ENCODE measurements around the gene OTOP1.
"Not testable (repeated sequence)": the region's sequence is repeated elsewhere in the genome, so short reads cannot be mapped to it uniquely, and the experiment has no call there.

The OTOP1 gene

GRCh38 chr4:4226606-4227438, at the start of gene OTOP1:
OTOP1 (minus strand) TSS chr4:4226929; CDS start chr4:4226864, 65 bp downstream.
- no peak for DNase-seq

- DNase-seq: no peak
Measured at GRCh38 chr4:4274226-4274625, 47.5 kb upstream of the OTOP1 start.

- DNase-seq: no peak
Measured at GRCh38 chr4:4271912-4272311, 45.2 kb upstream of the OTOP1 start.

- DNase-seq: no peak
Measured at GRCh38 chr4:4270529-4270928, 43.8 kb upstream of the OTOP1 start.

- no peak for DNase-seq
Measured at GRCh38 chr4:4269856-4270255, 43.1 kb upstream of the OTOP1 start.

- no peak for DNase-seq
Measured at GRCh38 chr4:4269331-4269731, 42.6 kb upstream of the OTOP1 start.

- DNase-seq: no peak
Measured at GRCh38 chr4:4268776-4269175, 42.0 kb upstream of the OTOP1 start.

GRCh38 chr4:4267981-4268380, 41.3 kb upstream of the OTOP1 start:
- DNase-seq: no peak

GRCh38 chr4:4260185-4260751, 33.5 kb upstream of the OTOP1 start:
- no peak for DNase-seq

- no peak for DNase-seq
Measured at GRCh38 chr4:4259484-4260100, 32.9 kb upstream of the OTOP1 start.

- not testable (repeated sequence) for DNase-seq
Measured at GRCh38 chr4:4257705-4258104, 31.0 kb upstream of the OTOP1 start.

- DNase-seq: no peak
Measured at GRCh38 chr4:4256799-4257198, 30.1 kb upstream of the OTOP1 start.

- DNase-seq: no peak
Measured at GRCh38 chr4:4254666-4255065, 27.9 kb upstream of the OTOP1 start.

GRCh38 chr4:4254199-4254598, 27.5 kb upstream of the OTOP1 start:
- DNase-seq: no peak

GRCh38 chr4:4249866-4250265, 23.1 kb upstream of the OTOP1 start:
- no peak for DNase-seq

GRCh38 chr4:4249342-4249741, 22.6 kb upstream of the OTOP1 start:
- DNase-seq: not testable (repeated sequence)

GRCh38 chr4:4248885-4249203, 22.1 kb upstream of the OTOP1 start:
- no peak for DNase-seq

GRCh38 chr4:4248029-4248884, 21.5 kb upstream of the OTOP1 start, which contains the start of gene TMEM128:
TMEM128 (minus strand) TSS chr4:4248223; CDS start chr4:4248202, 21 bp downstream.
- peak; percentile 86 for DNase-seq

GRCh38 chr4:4247696-4248028, 20.9 kb upstream of the OTOP1 start:
- DNase-seq: peak; percentile 31

- no peak for DNase-seq
Measured at GRCh38 chr4:4245172-4245571, 18.4 kb upstream of the OTOP1 start.

- not testable (repeated sequence) for DNase-seq
Measured at GRCh38 chr4:4239551-4239950, 12.8 kb upstream of the OTOP1 start.

- no peak for DNase-seq
Measured at GRCh38 chr4:4233610-4234009, 6.9 kb upstream of the OTOP1 start.

GRCh38 chr4:4228356-4228668, 1.6 kb upstream of the OTOP1 start:
- DNase-seq: no peak
